Measurements from ENCODE around the gene LEFTY2.

LEFTY2 gene

GRCh38 chr1:225906467-225906866 lies 34.6 kb downstream of the LEFTY2 start (continued):
- TF ChIP-seq ZNF565 (CRISPR knock-in tag; conservative IDR thresholded peaks at IDR 0.05; ENCODE audit: low read depth) (no peak), ISL1 (CRISPR knock-in tag; IDR thresholded peaks at IDR 0.05) (no peak), SNAI2 (CRISPR knock-in tag; IDR thresholded peaks at IDR 0.05) (no peak)

- ATAC-seq: no peak
- TF ChIP-seq OSR1 (CRISPR knock-in tag; IDR thresholded peaks at IDR 0.05) (no peak), ZNF70 (CRISPR knock-in tag; IDR thresholded peaks at IDR 0.05) (no peak), ZNF565 (CRISPR knock-in tag; conservative IDR thresholded peaks at IDR 0.05; ENCODE audit: low read depth) (no peak), CSDC2 (CRISPR knock-in tag; IDR thresholded peaks at IDR 0.05) (no peak), PATZ1 (CRISPR knock-in tag; IDR thresholded peaks at IDR 0.05; ENCODE audit: borderline replicate concordance) (no peak), TCF4 (CRISPR knock-in tag; IDR thresholded peaks at IDR 0.05; ENCODE audit: borderline replicate concordance) (no peak), ZNF8 (CRISPR knock-in tag; IDR thresholded peaks at IDR 0.05) (no peak), BACH2 (CRISPR knock-in tag; IDR thresholded peaks at IDR 0.05; ENCODE audit: borderline replicate concordance) (no peak), ARNTL (CRISPR knock-in tag; IDR thresholded peaks at IDR 0.05; ENCODE audit: borderline replicate concordance, low read depth) (no peak), GLIS3 (CRISPR knock-in tag; IDR thresholded peaks at IDR 0.05) (no peak), ESRRG (CRISPR knock-in tag; IDR thresholded peaks at IDR 0.05) (no peak), POU6F1 (CRISPR knock-in tag; IDR thresholded peaks at IDR 0.05; ENCODE audit: borderline replicate concordance, low read depth) (no peak), CREB5 (CRISPR knock-in tag; IDR thresholded peaks at IDR 0.05; ENCODE audit: low read depth) (no peak), SNAI2 (CRISPR knock-in tag; IDR thresholded peaks at IDR 0.05) (no peak), PPARA (CRISPR knock-in tag; IDR thresholded peaks at IDR 0.05; ENCODE audit: borderline replicate concordance) (no peak), CSRNP3 (CRISPR knock-in tag; IDR thresholded peaks at IDR 0.05) (no peak)
Measured at GRCh38 chr1:225903623-225904022, 37.4 kb downstream of the LEFTY2 start.

- ATAC-seq: no peak
- TF ChIP-seq SNAI2 (CRISPR knock-in tag; IDR thresholded peaks at IDR 0.05): no peak
- no peak for TF ChIP-seq ZNF8 (CRISPR knock-in tag; IDR thresholded peaks at IDR 0.05)
- TF ChIP-seq ESRRG (CRISPR knock-in tag; IDR thresholded peaks at IDR 0.05): no peak
- TF ChIP-seq TSHZ2 (CRISPR knock-in tag; IDR thresholded peaks at IDR 0.05): no peak
- no peak for TF ChIP-seq ZFP3 (CRISPR knock-in tag; IDR thresholded peaks at IDR 0.05)
- no peak for TF ChIP-seq ZNF70 (CRISPR knock-in tag; IDR thresholded peaks at IDR 0.05)
- TF ChIP-seq PPARA (CRISPR knock-in tag; IDR thresholded peaks at IDR 0.05; ENCODE audit: borderline replicate concordance): no peak
- TF ChIP-seq RARB (CRISPR knock-in tag; IDR thresholded peaks at IDR 0.05): no peak
- TF ChIP-seq PATZ1 (CRISPR knock-in tag; IDR thresholded peaks at IDR 0.05; ENCODE audit: borderline replicate concordance): no peak
- TF ChIP-seq POU6F1 (CRISPR knock-in tag; IDR thresholded peaks at IDR 0.05; ENCODE audit: borderline replicate concordance, low read depth): no peak
- TF ChIP-seq CSDC2 (CRISPR knock-in tag; IDR thresholded peaks at IDR 0.05): no peak
- TF ChIP-seq ZFP30 (CRISPR knock-in tag; IDR thresholded peaks at IDR 0.05): no peak
- no peak for TF ChIP-seq ARNTL (CRISPR knock-in tag; IDR thresholded peaks at IDR 0.05; ENCODE audit: borderline replicate concordance, low read depth)
- no peak for TF ChIP-seq ISL1 (CRISPR knock-in tag; IDR thresholded peaks at IDR 0.05)
Measured at GRCh38 chr1:225899044-225899925, 41.7 kb downstream of the LEFTY2 start.
